K562 (cell line): ENCODE data around the gene PEAR1. TPM values are rescaled to one million over a fixed set of nuclear protein-coding genes. Genes with fewer than 3 reads are reported as not detected.
A peak's percentile ranks its signal among the peaks of the same experiment; 100 is the strongest.

Source experiments
- ARNT ChIP-seq, 2 experiments: fragments of 450-650 bp; IDR thresholded peaks; 2 replicates each; pipeline ENCODE4 v1.6.1; 2016; ENCODE audit warnings: mild to moderate bottlenecking in 1 of 2
- ATF1 ChIP-seq, 2 experiments: fragments of 450-650 bp in 1 of 2; IDR thresholded peaks; 2 replicates each; pipeline ENCODE4 v1.6.1; 2016; ENCODE audit warnings: missing compliant biosample characterization in 1 of 2, missing genetic modification characterization in 1 of 2
- CBX5 ChIP-seq: IDR thresholded peaks from 2 replicates; pipeline ENCODE4 v1.6.1; 2014; ENCODE audit warnings: low read depth, borderline replicate concordance
- CHD4 ChIP-seq: fragments of 200-600 bp; sonication (generic); IDR thresholded peaks from 3 replicates; pipeline ENCODE4 v1.6.1; 2012; ENCODE audit warnings: low read depth, mild to moderate bottlenecking, mixed read lengths, low read length, inconsistent platforms; ENCODE audit not compliant: insufficient read depth, insufficient replicate concordance, poor library complexity, severe bottlenecking
- CTBP1 ChIP-seq: fragments of 450-650 bp; IDR thresholded peaks from 2 replicates; pipeline ENCODE4 v1.6.1; 2016; ENCODE audit warnings: borderline replicate concordance
- HMGN3 ChIP-seq: IDR thresholded peaks from 2 replicates; pipeline ENCODE4 v1.6.1; 2011; ENCODE audit warnings: borderline replicate concordance, low read depth, mild to moderate bottlenecking, mixed read lengths, low read length; ENCODE audit not compliant: insufficient read length; ENCODE audit errors: extremely low read depth
- KDM4B ChIP-seq, 2 experiments: fragments of 450-650 bp in 1 of 2; sonication (generic) in 1 of 2; IDR thresholded peaks; 2 replicates each; pipeline ENCODE4 v1.6.1; 2016 to 2017; ENCODE audit warnings: borderline replicate concordance in 2 of 2, antibody characterized with exemption in 1 of 2, low read depth in 1 of 2, mild to moderate bottlenecking in 1 of 2
- LARP7 ChIP-seq: fragments of 450-650 bp; IDR thresholded peaks from 2 replicates; pipeline ENCODE4 v1.6.1; 2016
- RHOXF2B ChIP-seq: fragments of 250-450 bp; sonication (Bioruptor Pico); conservative IDR thresholded peaks from 2 replicates; pipeline ENCODE4 v1.5.1; 2021
- SMAD3 ChIP-seq: fragments of 450-650 bp; formaldehyde crosslinking; conservative IDR thresholded peaks from 2 replicates; pipeline ENCODE4 v1.4.0; 2020; ENCODE audit warnings: mild to moderate bottlenecking
- TBL1XR1 ChIP-seq, 2 experiments: IDR thresholded peaks; 2 replicates each; pipeline ENCODE4 v1.6.1; 2012; ENCODE audit warnings: improper control_type of control experiment in 2 of 2, low read length in 2 of 2, mild to moderate bottlenecking in 1 of 2
- TRIM28 ChIP-seq: fragments of 450-650 bp; IDR thresholded peaks from 2 replicates; pipeline ENCODE4 v1.6.1; 2017
- U2AF1 ChIP-seq: fragments of 200-400 bp; formaldehyde crosslinking; optimal IDR thresholded peaks from 2 replicates; pipeline ENCODE3; 2017; ENCODE audit warnings: mild to moderate bottlenecking, low read depth, low read length, moderate library complexity
- ZNF561 ChIP-seq: fragments of 450-650 bp; formaldehyde crosslinking; conservative IDR thresholded peaks from 2 replicates; pipeline ENCODE4 v1.4.0; 2020; ENCODE audit warnings: mild to moderate bottlenecking, moderate library complexity
- ZNF79 ChIP-seq: fragments of 250-450 bp; sonication (Bioruptor Pico); IDR thresholded peaks from 2 replicates; pipeline ENCODE4 v1.4.0; 2020; ENCODE audit warnings: low read depth, mild to moderate bottlenecking, moderate library complexity
- polyA plus RNA-seq, 8 experiments: library from polyadenylated mRNA; depleted of rRNA in 4 of 8; stranded (reverse) in 5 of 8; unstranded in 3 of 8; fragments of >200 nt; fragmentation: Nextera tagmentation in 2 of 8; fragmentation: Illumina TruSeq in 1 of 8; extraction: Ambion mirVana in 2 of 8; extraction: Trizol in 1 of 8; gene quantifications; 2 replicates each; pipeline versions ENCODE4 v1.2.1 to v1.2.3, GENCODE V29; 2011 to 2014; ENCODE audit warnings: inconsistent platforms in 1 of 8, missing spikeins in 1 of 8
- total RNA-seq, 7 experiments: library from RNA; depleted of rRNA in 6 of 7; stranded (reverse); fragments of >200 nt in 6 of 7; fragmentation: Illumina TruSeq in 2 of 7; extraction: Trizol in 2 of 7; gene quantifications; 2 replicates each; pipeline versions ENCODE4 v1.2.1 to v1.2.3, GENCODE V29; 2011 to 2021; ENCODE audit warnings: low replicate concordance in 1 of 7
- TF ChIP-seq, protein P1 (sequence below), 3 experiments: fragments of 200-800 bp in 1 of 3; sonication (Bioruptor generic) in 1 of 3; sonication (generic) in 1 of 3; formaldehyde crosslinking in 1 of 3; IDR thresholded peaks; 2 replicates each; pipeline versions ENCODE4 v1.6.1 to v1.8.0; 2016 to 2022; ENCODE audit warnings: mild to moderate bottlenecking in 2 of 3, missing compliant biosample characterization in 2 of 3, missing genetic modification characterization in 2 of 3, missing genetic modification reagents in 1 of 3
- TF ChIP-seq, protein P2 (sequence below): sonication (generic); formaldehyde crosslinking; IDR thresholded peaks from 2 replicates; pipeline ENCODE4 v1.8.1; 2023; ENCODE audit warnings: mild to moderate bottlenecking, missing genetic modification reagents
- TF ChIP-seq, protein P3 (sequence below): fragments of 200-800 bp; sonication (Bioruptor generic); IDR thresholded peaks from 2 replicates; pipeline ENCODE4 v1.6.1; 2016; ENCODE audit warnings: missing genetic modification characterization, missing compliant biosample characterization

Gene PEAR1
- total and polyA plus RNA-seq, 9 of the 15 experiments (the other 6 are each of a cell fraction or from before 2014, with no cell fraction given) = 0.87 to 13.9 (median 6.1) TPM

DNA sequence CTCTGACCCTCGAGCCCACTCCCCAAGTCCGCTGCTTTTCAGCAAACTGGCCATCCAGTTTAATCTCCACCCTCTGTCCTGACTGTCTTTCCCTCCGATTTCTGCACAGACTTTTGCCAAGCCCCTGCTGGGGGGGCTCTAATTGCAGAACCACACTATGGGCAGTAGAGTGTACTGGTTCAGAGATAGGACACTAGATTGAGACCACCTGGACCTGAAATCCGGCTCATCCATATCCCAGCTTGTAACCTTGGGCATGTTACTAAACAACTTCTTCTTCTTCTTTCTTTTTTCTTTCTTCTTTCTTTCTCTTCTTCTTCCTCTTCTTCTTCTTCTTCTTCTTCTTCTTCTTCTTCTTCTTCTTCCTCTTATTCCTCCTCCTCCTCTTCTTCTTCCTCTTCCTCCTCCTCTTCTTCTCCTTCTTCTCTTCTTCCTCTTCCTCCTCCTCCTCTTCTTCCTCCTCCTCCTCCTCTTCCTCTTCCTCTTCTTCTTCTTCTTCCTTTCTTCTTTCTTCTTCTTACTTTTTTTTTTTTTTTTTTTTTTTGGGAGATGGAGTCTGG, 34.6 kb downstream of the PEAR1 start (continued):
- TF ChIP-seq, protein P1, sequence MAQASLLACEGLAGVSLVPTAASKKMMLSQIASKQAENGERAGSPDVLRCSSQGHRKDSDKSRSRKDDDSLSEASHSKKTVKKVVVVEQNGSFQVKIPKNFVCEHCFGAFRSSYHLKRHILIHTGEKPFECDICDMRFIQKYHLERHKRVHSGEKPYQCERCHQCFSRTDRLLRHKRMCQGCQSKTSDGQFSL (CRISPR knock-in tag; IDR thresholded peaks at IDR 0.05) = peak; percentile 43; the same call in 1 of the 2 replicates
- TF ChIP-seq, protein P1 (tag; IDR thresholded peaks at IDR 0.05) = no peak
- TF ChIP-seq TRIM28 = no peak
- no peak for TF ChIP-seq U2AF1
- TF ChIP-seq ZNF561 (CRISPR knock-in tag) = no peak
- TF ChIP-seq ATF1 (CRISPR knock-in tag; IDR thresholded peaks at IDR 0.05) = no peak
- no peak for TF ChIP-seq ATF1 (tag; IDR thresholded peaks at IDR 0.05)
- no peak for TF ChIP-seq SMAD3
- TF ChIP-seq KDM4B (IDR thresholded peaks at IDR 0.05; ENCODE audit: borderline replicate concordance in 2 of 2, low read depth in 1 of 2) = no peak
- TF ChIP-seq HMGN3 = no peak
- TF ChIP-seq ARNT (IDR thresholded peaks at IDR 0.05) = 0 out of 4 replicates have a peak, but pooled peaks of 1 of the 2 experiments have one; percentile 39
- TF ChIP-seq, protein P2, sequence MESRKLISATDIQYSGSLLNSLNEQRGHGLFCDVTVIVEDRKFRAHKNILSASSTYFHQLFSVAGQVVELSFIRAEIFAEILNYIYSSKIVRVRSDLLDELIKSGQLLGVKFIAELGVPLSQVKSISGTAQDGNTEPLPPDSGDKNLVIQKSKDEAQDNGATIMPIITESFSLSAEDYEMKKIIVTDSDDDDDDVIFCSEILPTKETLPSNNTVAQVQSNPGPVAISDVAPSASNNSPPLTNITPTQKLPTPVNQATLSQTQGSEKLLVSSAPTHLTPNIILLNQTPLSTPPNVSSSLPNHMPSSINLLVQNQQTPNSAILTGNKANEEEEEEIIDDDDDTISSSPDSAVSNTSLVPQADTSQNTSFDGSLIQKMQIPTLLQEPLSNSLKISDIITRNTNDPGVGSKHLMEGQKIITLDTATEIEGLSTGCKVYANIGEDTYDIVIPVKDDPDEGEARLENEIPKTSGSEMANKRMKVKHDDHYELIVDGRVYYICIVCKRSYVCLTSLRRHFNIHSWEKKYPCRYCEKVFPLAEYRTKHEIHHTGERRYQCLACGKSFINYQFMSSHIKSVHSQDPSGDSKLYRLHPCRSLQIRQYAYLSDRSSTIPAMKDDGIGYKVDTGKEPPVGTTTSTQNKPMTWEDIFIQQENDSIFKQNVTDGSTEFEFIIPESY (CRISPR knock-in tag) = no peak
- TF ChIP-seq, protein P3, sequence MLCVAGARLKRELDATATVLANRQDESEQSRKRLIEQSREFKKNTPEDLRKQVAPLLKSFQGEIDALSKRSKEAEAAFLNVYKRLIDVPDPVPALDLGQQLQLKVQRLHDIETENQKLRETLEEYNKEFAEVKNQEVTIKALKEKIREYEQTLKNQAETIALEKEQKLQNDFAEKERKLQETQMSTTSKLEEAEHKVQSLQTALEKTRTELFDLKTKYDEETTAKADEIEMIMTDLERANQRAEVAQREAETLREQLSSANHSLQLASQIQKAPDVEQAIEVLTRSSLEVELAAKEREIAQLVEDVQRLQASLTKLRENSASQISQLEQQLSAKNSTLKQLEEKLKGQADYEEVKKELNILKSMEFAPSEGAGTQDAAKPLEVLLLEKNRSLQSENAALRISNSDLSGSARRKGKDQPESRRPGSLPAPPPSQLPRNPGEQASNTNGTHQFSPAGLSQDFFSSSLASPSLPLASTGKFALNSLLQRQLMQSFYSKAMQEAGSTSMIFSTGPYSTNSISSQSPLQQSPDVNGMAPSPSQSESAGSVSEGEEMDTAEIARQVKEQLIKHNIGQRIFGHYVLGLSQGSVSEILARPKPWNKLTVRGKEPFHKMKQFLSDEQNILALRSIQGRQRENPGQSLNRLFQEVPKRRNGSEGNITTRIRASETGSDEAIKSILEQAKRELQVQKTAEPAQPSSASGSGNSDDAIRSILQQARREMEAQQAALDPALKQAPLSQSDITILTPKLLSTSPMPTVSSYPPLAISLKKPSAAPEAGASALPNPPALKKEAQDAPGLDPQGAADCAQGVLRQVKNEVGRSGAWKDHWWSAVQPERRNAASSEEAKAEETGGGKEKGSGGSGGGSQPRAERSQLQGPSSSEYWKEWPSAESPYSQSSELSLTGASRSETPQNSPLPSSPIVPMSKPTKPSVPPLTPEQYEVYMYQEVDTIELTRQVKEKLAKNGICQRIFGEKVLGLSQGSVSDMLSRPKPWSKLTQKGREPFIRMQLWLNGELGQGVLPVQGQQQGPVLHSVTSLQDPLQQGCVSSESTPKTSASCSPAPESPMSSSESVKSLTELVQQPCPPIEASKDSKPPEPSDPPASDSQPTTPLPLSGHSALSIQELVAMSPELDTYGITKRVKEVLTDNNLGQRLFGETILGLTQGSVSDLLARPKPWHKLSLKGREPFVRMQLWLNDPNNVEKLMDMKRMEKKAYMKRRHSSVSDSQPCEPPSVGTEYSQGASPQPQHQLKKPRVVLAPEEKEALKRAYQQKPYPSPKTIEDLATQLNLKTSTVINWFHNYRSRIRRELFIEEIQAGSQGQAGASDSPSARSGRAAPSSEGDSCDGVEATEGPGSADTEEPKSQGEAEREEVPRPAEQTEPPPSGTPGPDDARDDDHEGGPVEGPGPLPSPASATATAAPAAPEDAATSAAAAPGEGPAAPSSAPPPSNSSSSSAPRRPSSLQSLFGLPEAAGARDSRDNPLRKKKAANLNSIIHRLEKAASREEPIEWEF (CRISPR knock-in tag) = no peak
- no peak for TF ChIP-seq CHD4
- TF ChIP-seq TBL1XR1 (IDR thresholded peaks at IDR 0.05; ENCODE audit: low read length in 2 of 2) = no peak
- TF ChIP-seq ZNF79 (CRISPR knock-in tag) = no peak
- 0 out of 2 replicates have a peak, but pooled peaks have one; percentile 3 for TF ChIP-seq CTBP1
- TF ChIP-seq CBX5 = no peak
- TF ChIP-seq RHOXF2B = no peak
- no peak for TF ChIP-seq LARP7
